K562 (cell line): ENCODE measurements around the gene GIT2. TPM values are rescaled to one million over a fixed set of nuclear protein-coding genes. Genes with fewer than 3 reads are reported as not detected.
"Not testable (repeated sequence)": the region's sequence is repeated elsewhere in the genome, so short reads cannot be mapped to it uniquely, and the experiment has no call there.

Experiments
- ATAC-seq: fragments of 200-7000 bp; cut with Tn5 transposase; 3 replicates; pipeline ENCODE4 v1.9.1; 2020; ENCODE audit warnings: moderate library complexity
- BruUV-seq: library from RNA; stranded (reverse); fragments of 400-500 nt; replicated peaks from 2 replicates; lab custom pipeline; 2021; lab: Mats Ljungman, UMichigan
- CTCF ChIA-PET: fragments of 300-600 bp; formaldehyde crosslinking; extraction: SDS; loops from one replicate; lab custom pipeline; 2021; ENCODE audit warnings: low intra/inter-chr PET ratio; lab: Yijun Ruan, JAX
- POLR2A ChIA-PET: fragments of 300-600, 350-650 bp; sonication (Branson Sonifier 250); formaldehyde crosslinking; extraction: SDS; loops from one replicate; lab custom pipeline; 2021; ENCODE audit warnings: antibody characterized with exemption, inconsistent platforms; lab: Yijun Ruan, JAX
- DNase-seq, 4 experiments: peaks; one replicate each; pipeline versions ENCODE4 v3.0.0 to v3.0.0-alpha.2; 2011 to 2018; ENCODE audit warnings: low spot score in 3 of 4, mixed read lengths in 3 of 4; ENCODE audit errors: extremely low read depth in 1 of 4
- FAIRE-seq: peaks from 2 replicates; lab custom pipeline; 2011; peaks lifted over from hg19 to GRCh38; lab: Jason Lieb, UNC
- H2AFZ ChIP-seq: 2 replicates; pipeline ENCODE4 v1.6.0; 2011; ENCODE audit warnings: low read depth, low read length, control low read depth, inconsistent platforms
- H3K27ac ChIP-seq: fragments of 200-600 bp; 3 replicates; pipeline ENCODE4 v1.8.0; 2011; ENCODE audit warnings: low read depth, mild to moderate bottlenecking, control low read depth, inconsistent platforms, low read length, moderate library complexity, mixed read lengths; ENCODE audit errors: extremely low read depth
- H3K27me3 ChIP-seq, 2 experiments: fragments of 300-600 bp in 1 of 2; 2 replicates in 1 of 2; 3 replicates in 1 of 2; pipeline versions ENCODE4 v1.6.0 to v1.8.0; 2011; ENCODE audit warnings: inconsistent platforms in 2 of 2, low read length in 2 of 2, mild to moderate bottlenecking in 1 of 2, mixed read lengths in 1 of 2, moderate library complexity in 1 of 2; ENCODE audit not compliant: control insufficient read depth in 2 of 2, insufficient read depth in 2 of 2
- H3K36me3 ChIP-seq: fragments of 300-600 bp; 3 replicates; pipeline ENCODE4 v1.8.0; 2011; ENCODE audit warnings: mild to moderate bottlenecking, low read length, inconsistent platforms; ENCODE audit not compliant: control insufficient read depth, insufficient read depth
- H3K4me1 ChIP-seq, 2 experiments: fragments of 200-600 bp in 1 of 2; replicated peaks in 1 of 2; 2 replicates in 1 of 2; 3 replicates in 1 of 2; pipeline versions ENCODE4 v1.5.1 to v1.8.0; 2011; ENCODE audit warnings: inconsistent platforms in 2 of 2, low read length in 2 of 2, mild to moderate bottlenecking in 1 of 2, mixed read lengths in 1 of 2, moderate library complexity in 1 of 2; ENCODE audit not compliant: control insufficient read depth in 2 of 2, insufficient read depth in 2 of 2
- H3K4me2 ChIP-seq: 2 replicates; pipeline ENCODE4 v1.6.1; 2011; ENCODE audit warnings: low read length, control low read depth, inconsistent platforms, mixed read lengths; ENCODE audit not compliant: insufficient read depth
- H3K4me3 ChIP-seq: fragments of 200-600 bp; sonication (generic), shearing (Covaris generic); 2 replicates; pipeline ENCODE4 v1.5.1; 2016; ENCODE audit warnings: control low read depth, inconsistent platforms
- H3K79me2 ChIP-seq: fragments of 200-600 bp; 3 replicates; pipeline ENCODE4 v1.8.0; 2011; ENCODE audit warnings: low read length, inconsistent platforms; ENCODE audit not compliant: control insufficient read depth, insufficient read depth
- H3K9ac ChIP-seq, 2 experiments: 2 replicates each; pipeline versions ENCODE4 v1.6.0 to v1.6.1; 2011; ENCODE audit warnings: low read depth in 2 of 2, low read length in 2 of 2, control low read depth in 1 of 2, inconsistent platforms in 1 of 2, mild to moderate bottlenecking in 1 of 2, mixed read lengths in 1 of 2; ENCODE audit not compliant: insufficient read depth in 1 of 2
- H3K9me1 ChIP-seq: one replicate; pipeline ENCODE4 v1.6.0; 2011; ENCODE audit warnings: inconsistent platforms, mild to moderate bottlenecking, low read length, moderate library complexity; ENCODE audit not compliant: control insufficient read depth, insufficient read depth
- H3K9me3 ChIP-seq: replicated peaks from 2 replicates; pipeline ENCODE4 v1.5.1; 2011; ENCODE audit warnings: low read depth, low read length, inconsistent platforms; ENCODE audit not compliant: control insufficient read depth, insufficient read depth
- H4K20me1 ChIP-seq: replicated peaks from 2 replicates; pipeline ENCODE4 v1.6.1; 2011; ENCODE audit warnings: low read length, inconsistent platforms, mixed read lengths; ENCODE audit not compliant: control insufficient read depth, insufficient read depth
- MLLT1 ChIP-seq, 2 experiments: fragments of 450-650 bp; IDR thresholded peaks; 2 replicates each; pipeline ENCODE4 v1.6.1; 2016
- THRAP3 ChIP-seq: fragments of 450-650 bp; IDR thresholded peaks from 2 replicates; pipeline ENCODE4 v1.6.1; 2016; ENCODE audit warnings: mild to moderate bottlenecking, inconsistent platforms, borderline replicate concordance
- ZNF316 ChIP-seq: fragments of 450-650 bp; IDR thresholded peaks from 2 replicates; pipeline ENCODE4 v1.6.1; 2016
- WGBS: fragments of 100-300 bp; shearing (Covaris generic); methylation state at CpG from one replicate; pipeline ENCODE4 v1.1.6; 2016; ENCODE audit warnings: low coverage, mixed read lengths; ENCODE audit not compliant: insufficient coverage; ENCODE audit errors: missing lambda C conversion rate; 5-methylcytosine and 5-hydroxymethylcytosine counted together
- in situ Hi-C: fragments of 300-500 bp; cut with MboI; formaldehyde crosslinking; loops from 4 replicates; pipeline ENCODE4 v1.15.0; 2018; ENCODE audit warnings: inconsistent platforms, mixed read lengths
- intact Hi-C: fragments of 100-400 bp; cut with micrococcal nuclease; formaldehyde crosslinking; loops from 2 replicates; pipeline ENCODE4 v1.14.2; 2022
- polyA plus RNA-seq, 8 experiments: library from polyadenylated mRNA; depleted of rRNA in 4 of 8; stranded (reverse) in 5 of 8; unstranded in 3 of 8; fragments of >200 nt; fragmentation: Nextera tagmentation in 2 of 8; fragmentation: Illumina TruSeq in 1 of 8; extraction: Ambion mirVana in 2 of 8; extraction: Trizol in 1 of 8; gene quantifications; 2 replicates each; pipeline versions ENCODE4 v1.2.1 to v1.2.3, GENCODE V29; 2011 to 2014; ENCODE audit warnings: inconsistent platforms in 1 of 8, missing spikeins in 1 of 8
- total RNA-seq, 7 experiments: library from RNA; depleted of rRNA in 6 of 7; stranded (reverse); fragments of >200 nt in 6 of 7; fragmentation: Illumina TruSeq in 2 of 7; extraction: Trizol in 2 of 7; gene quantifications; 2 replicates each; pipeline versions ENCODE4 v1.2.1 to v1.2.3, GENCODE V29; 2011 to 2021; ENCODE audit warnings: low replicate concordance in 1 of 7

The GIT2 gene
- total and polyA plus RNA-seq, 9 of the 15 experiments (the other 6 are each of a cell fraction or from before 2014, with no cell fraction given), result 4.0 to 30.4 (median 23.5) TPM

GRCh38 chr12:109899345-109899744 lies 96.8 kb downstream of the GIT2 start:
- not testable (repeated sequence) for H3K4me1 ChIP-seq
- FAIRE-seq, result peak; percentile 15

More at GRCh38 chr12:109899345-109899744, 96.8 kb downstream of the GIT2 start:
- Histone ChIP-seq H2AFZ (peak overlapping the region; percentile 100), H3K36me3 (peaks cover 18% of the 10 kb centered on the region; the same call in 2 of the 3 replicates), H3K9ac (peak overlapping the region; percentile 83 to 98; a peak in 3 of 4 replicates), H3K4me2 (peak overlapping the region; percentile 92), H3K79me2 (peaks cover 22% of the 10 kb centered on the region)
- POLR2A ChIA-PET, result interaction anchor here (0.7 to 1.8 kb wide), 3 partner anchors 8 to 50 kb away, joined by 3 to 9 read pairs (median 5); no protein-coding TSS in a partner anchor
- TF ChIP-seq MLLT1 (IDR thresholded peaks at IDR 0.05) (peak in 1 of 2 experiments; percentile 88; a peak in 2 of 4 replicates), ZNF316 (0 out of 2 replicates have a peak, but pooled peaks have one; percentile 1), THRAP3 (0 out of 2 replicates have a peak, but pooled peaks have one; percentile 42)
- ATAC-seq, DNase-seq, H4K20me1 ChIP-seq, BruUV-seq, intact Hi-C loops, H3K27ac ChIP-seq, CTCF ChIA-PET, in situ Hi-C loops, H3K9me1 ChIP-seq, H3K4me3 ChIP-seq, H3K27me3 ChIP-seq, H3K9me3 ChIP-seq: not testable (repeated sequence)
- WGBS, result 95% methylated on average over 15 of the region's 15 CpGs
